SK-N-SH (cell line): Measurements from ENCODE around the gene PSTK. TPM values are rescaled to one million over a fixed set of nuclear protein-coding genes. Genes with fewer than 3 reads are reported as not detected.

ENCODE experiments used
- CTCF ChIA-PET: fragments of 300-600, 350-600 bp; formaldehyde crosslinking; extraction: SDS; loops from one replicate; lab custom pipeline; 2021; lab: Yijun Ruan, JAX
- POLR2A ChIA-PET: fragments of 350-600 bp; sonication (Branson Sonifier 250); formaldehyde crosslinking; extraction: SDS; loops from one replicate; lab custom pipeline; 2020; ENCODE audit warnings: antibody characterized with exemption, inconsistent platforms; lab: Yijun Ruan, JAX
- DNase-seq: peaks from one replicate; pipeline ENCODE4 v3.0.0; 2012
- H2AFZ ChIP-seq: fragments of 200-600 bp; sonication (generic); 2 replicates; pipeline ENCODE4 v1.8.1; 2016; ENCODE audit warnings: antibody characterized with exemption, mild to moderate bottlenecking, low read depth
- H3F3A ChIP-seq: fragments of 200-600 bp; sonication (generic); replicated peaks from 2 replicates; pipeline ENCODE3; 2016; ENCODE audit warnings: antibody characterized with exemption, mild to moderate bottlenecking; ENCODE audit not compliant: insufficient read depth
- H3K27ac ChIP-seq, 2 experiments: fragments of 200-500 bp in 1 of 2; fragments of 200-600 bp in 1 of 2; sonication (Bioruptor generic) in 1 of 2; sonication (generic), shearing (Covaris generic) in 1 of 2; 2 replicates each; pipeline versions ENCODE4 v1.5.1 to v1.6.1; 2014 to 2016; ENCODE audit warnings: low read depth in 2 of 2, inconsistent platforms in 1 of 2, low read length in 1 of 2, mild to moderate bottlenecking in 1 of 2, mixed read lengths in 1 of 2
- H3K27me3 ChIP-seq: fragments of 200-600 bp; sonication (generic), shearing (Covaris generic); 2 replicates; pipeline ENCODE4 v1.6.1; 2016; ENCODE audit warnings: mixed run types; ENCODE audit not compliant: insufficient read depth
- H3K36me3 ChIP-seq, 2 experiments: fragments of 200-500 bp in 1 of 2; fragments of 200-600 bp in 1 of 2; sonication (Bioruptor generic) in 1 of 2; sonication (generic) in 1 of 2; replicated peaks in 1 of 2; 2 replicates each; pipeline versions ENCODE3 to v1.5.1; 2014 to 2016; ENCODE audit warnings: low read length in 1 of 2, mild to moderate bottlenecking in 1 of 2; ENCODE audit not compliant: insufficient read depth in 2 of 2, control insufficient read depth in 1 of 2
- H3K4me1 ChIP-seq, 2 experiments: fragments of 200-500 bp in 1 of 2; fragments of 200-600 bp in 1 of 2; sonication (Bioruptor generic) in 1 of 2; sonication (generic), shearing (Covaris generic) in 1 of 2; 2 replicates each; pipeline versions ENCODE4 v1.5.1 to v1.6.1; 2014 to 2016; ENCODE audit warnings: low read depth in 1 of 2, low read length in 1 of 2, mixed run types in 1 of 2; ENCODE audit not compliant: insufficient read depth in 2 of 2, control insufficient read depth in 1 of 2
- H3K4me2 ChIP-seq: fragments of 200-600 bp; sonication (generic), shearing (Covaris generic); 2 replicates; pipeline ENCODE4 v1.6.1; 2017; ENCODE audit warnings: mixed run types
- H3K4me3 ChIP-seq, 2 experiments: fragments of 200-500 bp in 1 of 2; fragments of 200-600 bp in 1 of 2; sonication (Bioruptor generic) in 1 of 2; sonication (generic), shearing (Covaris generic) in 1 of 2; 2 replicates each; pipeline versions ENCODE4 v1.5.1 to v1.8.1; 2014 to 2016; ENCODE audit warnings: low read depth in 2 of 2, inconsistent platforms in 1 of 2, low read length in 1 of 2, mild to moderate bottlenecking in 1 of 2, mixed read lengths in 1 of 2, moderate library complexity in 1 of 2
- H3K79me2 ChIP-seq: fragments of 200-600 bp; sonication (generic); 2 replicates; pipeline ENCODE4 v1.8.1; 2017; ENCODE audit warnings: mild to moderate bottlenecking; ENCODE audit not compliant: insufficient read depth
- H3K9ac ChIP-seq: fragments of 200-600 bp; sonication (generic); 2 replicates; pipeline ENCODE4 v1.6.1; 2017; ENCODE audit warnings: mixed run types
- H3K9me2 ChIP-seq: fragments of 200-600 bp; sonication (generic); 2 replicates; pipeline ENCODE4 v1.6.1; 2017; ENCODE audit warnings: mixed run types
- H3K9me3 ChIP-seq: fragments of 200-600 bp; sonication (generic); 2 replicates; pipeline ENCODE4 v1.6.1; 2017; ENCODE audit warnings: mixed run types, mild to moderate bottlenecking, moderate library complexity
- H4K20me1 ChIP-seq: fragments of 200-600 bp; sonication (generic); 2 replicates; pipeline ENCODE4 v1.6.1; 2017; ENCODE audit warnings: mild to moderate bottlenecking, mixed run types; ENCODE audit not compliant: insufficient read depth
- CHD2 ChIP-seq: fragments of 150-350 bp; IDR thresholded peaks from 2 replicates; pipeline ENCODE4 v1.6.1; 2018; ENCODE audit warnings: low read length; ENCODE audit not compliant: partially characterized antibody
- ELF1 ChIP-seq: IDR thresholded peaks from 2 replicates; pipeline ENCODE4 v1.4.0; 2012
- EZH2phosphoT487 ChIP-seq: fragments of 200-600 bp; sonication (generic); IDR thresholded peaks from 2 replicates; pipeline ENCODE4 v1.6.1; 2017; ENCODE audit warnings: low read depth, mixed run types, mild to moderate bottlenecking, antibody characterized with exemption, moderate library complexity, borderline replicate concordance
- FOSL2 ChIP-seq: IDR thresholded peaks from 2 replicates; pipeline ENCODE4 v1.4.0; 2012; ENCODE audit warnings: low read depth, mild to moderate bottlenecking, moderate library complexity, borderline replicate concordance
- FOXJ3 ChIP-seq: sonication (generic); formaldehyde crosslinking; IDR thresholded peaks from 2 replicates; pipeline ENCODE4 v1.5.1; 2020; ENCODE audit warnings: mild to moderate bottlenecking, missing genetic modification reagents
- FOXM1 ChIP-seq: IDR thresholded peaks from 2 replicates; pipeline ENCODE4 v1.4.0; 2012; ENCODE audit warnings: low read depth, mild to moderate bottlenecking
- GABPA ChIP-seq: IDR thresholded peaks from 2 replicates; pipeline ENCODE4 v1.4.0; 2012; ENCODE audit warnings: low read depth, mild to moderate bottlenecking
- GATA2 ChIP-seq: sonication (generic); formaldehyde crosslinking; IDR thresholded peaks from 2 replicates; pipeline ENCODE4 v1.5.0; 2020; ENCODE audit warnings: mild to moderate bottlenecking, missing genetic modification reagents
- MEF2A ChIP-seq: IDR thresholded peaks from 2 replicates; pipeline ENCODE4 v1.4.0; 2012; ENCODE audit warnings: low read depth, borderline replicate concordance
- NFIC ChIP-seq: IDR thresholded peaks from 2 replicates; pipeline ENCODE4 v1.4.0; 2012; ENCODE audit warnings: borderline replicate concordance
- PBX3 ChIP-seq: IDR thresholded peaks from 2 replicates; pipeline ENCODE4; 2012
- POLR2AphosphoS5 ChIP-seq: IDR thresholded peaks from 2 replicates; pipeline ENCODE4 v1.6.1; 2012; ENCODE audit warnings: low read depth, low read length
- RCOR1 ChIP-seq: fragments of 150-350 bp; IDR thresholded peaks from 2 replicates; pipeline ENCODE4 v1.6.1; 2017; ENCODE audit warnings: antibody characterized with exemption, low read length
- SIN3A ChIP-seq: IDR thresholded peaks from 2 replicates; pipeline ENCODE4 v1.6.1; 2012; ENCODE audit warnings: low read depth, mild to moderate bottlenecking, low read length, moderate library complexity, borderline replicate concordance
- TAF1 ChIP-seq: IDR thresholded peaks from 2 replicates; pipeline ENCODE4 v1.6.1; 2012; ENCODE audit warnings: low read depth, mild to moderate bottlenecking, low read length, moderate library complexity, borderline replicate concordance
- TEAD4 ChIP-seq: IDR thresholded peaks from 2 replicates; pipeline ENCODE4 v1.4.0; 2012; ENCODE audit warnings: mild to moderate bottlenecking, borderline replicate concordance; ENCODE audit not compliant: insufficient read depth
- USF1 ChIP-seq: IDR thresholded peaks from 2 replicates; pipeline ENCODE4 v1.4.0; 2012; ENCODE audit warnings: low read depth, borderline replicate concordance
- ZBTB33 ChIP-seq: IDR thresholded peaks from 2 replicates; pipeline ENCODE4 v1.4.0; 2012; ENCODE audit warnings: low read depth, borderline replicate concordance
- WGBS: methylation state at CpG from one replicate; pipeline ENCODE4 v1.1.6; 2017; ENCODE audit warnings: low lambda C conversion rate; 5-methylcytosine and 5-hydroxymethylcytosine counted together
- polyA plus RNA-seq, 3 experiments: library from polyadenylated mRNA; depleted of rRNA; stranded (reverse); fragments of >200 nt; gene quantifications; 2 replicates each; pipeline ENCODE4 v1.2.3, GENCODE V29; 2012
- TF ChIP-seq, protein P1 (sequence below): fragments of 150-350 bp; IDR thresholded peaks from 2 replicates; pipeline ENCODE4 v1.6.1; 2016; ENCODE audit warnings: mild to moderate bottlenecking, low read depth, low read length
- TF ChIP-seq, protein P2 (sequence below): IDR thresholded peaks from 2 replicates; pipeline ENCODE4 v1.6.1; 2012; ENCODE audit warnings: mild to moderate bottlenecking, low read depth, low read length, moderate library complexity

PSTK gene
- polyA plus RNA-seq, 1 of the 3 experiments (the other 2 are of a cell fraction) = 8.4 TPM

DNA sequence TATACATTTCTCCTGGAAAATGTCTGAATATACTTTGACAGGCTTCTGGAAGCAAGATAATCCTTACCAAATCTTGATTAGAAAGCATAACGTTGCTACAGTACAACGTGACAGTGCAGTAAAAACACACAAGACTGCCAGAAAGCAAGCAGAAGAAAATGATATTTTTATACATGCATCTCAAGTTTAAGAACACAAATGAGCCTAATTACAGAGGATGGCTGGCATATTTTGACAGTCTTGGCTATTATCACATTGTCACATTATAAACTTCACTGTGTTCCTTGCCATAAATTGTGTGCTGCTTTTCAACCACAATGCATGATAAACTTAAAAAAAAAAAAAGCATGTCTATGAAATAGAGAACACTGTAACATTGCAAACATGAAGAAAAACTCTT, 24.1 kb downstream of the PSTK start:
- H3K9ac ChIP-seq = no peak overlapping the region
- H3K79me2 ChIP-seq = peaks cover 89% of the 10 kb centered on the region
- no peak overlapping the region for H3K4me3 ChIP-seq
- H3K36me3 ChIP-seq = peaks cover 2 to 4% of the 10 kb centered on the region in 2 experiments
- POLR2A ChIA-PET = no interaction called here
- H3K4me1 ChIP-seq = peaks cover 0 to 8% of the 10 kb centered on the region in 2 experiments; a peak in 2 of 4 replicates
- TF ChIP-seq FOXJ3 (no peak), GABPA (no peak), ELF1 (no peak), ZBTB33 (no peak), SIN3A (no peak), POLR2AphosphoS5 (no peak), NFIC (no peak), PBX3 (no peak), USF1 (no peak), TEAD4 (no peak), MEF2A (no peak), CHD2 (no peak), FOXM1 (no peak), FOSL2 (no peak), EZH2phosphoT487 (no peak), GATA2 (CRISPR knock-in tag) (no peak), RCOR1 (no peak), TAF1 (no peak)
- TF ChIP-seq, protein P1, sequence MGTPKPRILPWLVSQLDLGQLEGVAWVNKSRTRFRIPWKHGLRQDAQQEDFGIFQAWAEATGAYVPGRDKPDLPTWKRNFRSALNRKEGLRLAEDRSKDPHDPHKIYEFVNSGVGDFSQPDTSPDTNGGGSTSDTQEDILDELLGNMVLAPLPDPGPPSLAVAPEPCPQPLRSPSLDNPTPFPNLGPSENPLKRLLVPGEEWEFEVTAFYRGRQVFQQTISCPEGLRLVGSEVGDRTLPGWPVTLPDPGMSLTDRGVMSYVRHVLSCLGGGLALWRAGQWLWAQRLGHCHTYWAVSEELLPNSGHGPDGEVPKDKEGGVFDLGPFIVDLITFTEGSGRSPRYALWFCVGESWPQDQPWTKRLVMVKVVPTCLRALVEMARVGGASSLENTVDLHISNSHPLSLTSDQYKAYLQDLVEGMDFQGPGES = no peak
- TF ChIP-seq, protein P2, sequence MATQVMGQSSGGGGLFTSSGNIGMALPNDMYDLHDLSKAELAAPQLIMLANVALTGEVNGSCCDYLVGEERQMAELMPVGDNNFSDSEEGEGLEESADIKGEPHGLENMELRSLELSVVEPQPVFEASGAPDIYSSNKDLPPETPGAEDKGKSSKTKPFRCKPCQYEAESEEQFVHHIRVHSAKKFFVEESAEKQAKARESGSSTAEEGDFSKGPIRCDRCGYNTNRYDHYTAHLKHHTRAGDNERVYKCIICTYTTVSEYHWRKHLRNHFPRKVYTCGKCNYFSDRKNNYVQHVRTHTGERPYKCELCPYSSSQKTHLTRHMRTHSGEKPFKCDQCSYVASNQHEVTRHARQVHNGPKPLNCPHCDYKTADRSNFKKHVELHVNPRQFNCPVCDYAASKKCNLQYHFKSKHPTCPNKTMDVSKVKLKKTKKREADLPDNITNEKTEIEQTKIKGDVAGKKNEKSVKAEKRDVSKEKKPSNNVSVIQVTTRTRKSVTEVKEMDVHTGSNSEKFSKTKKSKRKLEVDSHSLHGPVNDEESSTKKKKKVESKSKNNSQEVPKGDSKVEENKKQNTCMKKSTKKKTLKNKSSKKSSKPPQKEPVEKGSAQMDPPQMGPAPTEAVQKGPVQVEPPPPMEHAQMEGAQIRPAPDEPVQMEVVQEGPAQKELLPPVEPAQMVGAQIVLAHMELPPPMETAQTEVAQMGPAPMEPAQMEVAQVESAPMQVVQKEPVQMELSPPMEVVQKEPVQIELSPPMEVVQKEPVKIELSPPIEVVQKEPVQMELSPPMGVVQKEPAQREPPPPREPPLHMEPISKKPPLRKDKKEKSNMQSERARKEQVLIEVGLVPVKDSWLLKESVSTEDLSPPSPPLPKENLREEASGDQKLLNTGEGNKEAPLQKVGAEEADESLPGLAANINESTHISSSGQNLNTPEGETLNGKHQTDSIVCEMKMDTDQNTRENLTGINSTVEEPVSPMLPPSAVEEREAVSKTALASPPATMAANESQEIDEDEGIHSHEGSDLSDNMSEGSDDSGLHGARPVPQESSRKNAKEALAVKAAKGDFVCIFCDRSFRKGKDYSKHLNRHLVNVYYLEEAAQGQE = no peak
- H3K27me3 ChIP-seq = no peaks in the 10 kb centered on the region
- peaks cover 4% of the 10 kb centered on the region; the same call in 1 of the 2 replicates for H4K20me1 ChIP-seq
- H3K9me2 ChIP-seq = no peaks in the 10 kb centered on the region
- DNase-seq = no peak
- H3K4me2 ChIP-seq = no peak overlapping the region
- H3K27ac ChIP-seq = no peak overlapping the region
- no peak overlapping the region for H2AFZ ChIP-seq
- CTCF ChIA-PET = interaction anchor here (0.7 to 0.8 kb wide), 2 partner anchors 23 to 1133 kb away, joined by 3 read pairs; no protein-coding TSS in a partner anchor
- WGBS = 51% methylated on average over 2 of the region's 2 CpGs
- H3K9me3 ChIP-seq = no peaks in the 10 kb centered on the region
- no peaks in the 10 kb centered on the region for H3F3A ChIP-seq
